ENCODE data around the gene ZNF560.
"Not testable (repeated sequence)": the region's sequence is repeated elsewhere in the genome, so short reads cannot be mapped to it uniquely, and the experiment has no call there.

The ZNF560 gene

DNA sequence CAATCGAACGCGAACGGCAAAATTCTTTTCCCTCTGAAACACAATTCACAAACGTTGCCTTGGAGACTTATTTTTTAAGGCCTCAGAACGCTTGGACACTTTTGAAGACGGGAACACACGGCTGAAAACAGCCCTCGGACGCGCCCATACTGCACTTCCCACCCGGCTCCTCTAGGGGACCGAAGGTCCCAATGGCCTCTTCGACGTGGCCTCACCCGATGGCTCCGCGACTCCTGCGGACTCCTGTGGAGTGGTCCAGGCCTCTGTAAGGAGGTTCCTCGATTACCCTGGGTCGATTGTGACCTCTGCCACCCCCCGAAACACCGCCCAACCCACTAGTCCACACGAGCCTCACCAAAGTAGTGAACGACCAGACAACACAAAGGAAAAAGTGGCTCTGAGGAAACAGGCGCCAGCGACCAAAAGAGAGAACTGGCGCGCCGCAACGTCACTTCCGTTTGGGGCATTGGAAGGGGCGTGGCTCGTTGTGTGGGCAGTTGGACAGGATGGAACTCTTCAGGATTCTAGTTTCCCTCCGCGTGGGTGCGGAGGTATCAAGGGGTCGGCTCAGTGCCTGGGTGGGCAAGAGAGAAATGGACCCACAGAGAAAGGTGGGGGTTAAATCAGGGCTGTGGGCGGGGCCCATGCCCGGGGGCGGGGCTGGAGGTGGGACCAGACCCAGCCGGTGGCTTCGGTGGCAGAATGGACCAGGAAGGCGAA, at the start of gene ZNF560:
Gene ZNF560, minus strand, starts transcription at position 434 of the 720 bp plus-strand sequence. CDS start 23,303 bp downstream, outside the sequence.
- peak within 1 kb of the TSS; percentile 65 for H3K27ac ChIP-seq
- TF ChIP-seq, protein P1, sequence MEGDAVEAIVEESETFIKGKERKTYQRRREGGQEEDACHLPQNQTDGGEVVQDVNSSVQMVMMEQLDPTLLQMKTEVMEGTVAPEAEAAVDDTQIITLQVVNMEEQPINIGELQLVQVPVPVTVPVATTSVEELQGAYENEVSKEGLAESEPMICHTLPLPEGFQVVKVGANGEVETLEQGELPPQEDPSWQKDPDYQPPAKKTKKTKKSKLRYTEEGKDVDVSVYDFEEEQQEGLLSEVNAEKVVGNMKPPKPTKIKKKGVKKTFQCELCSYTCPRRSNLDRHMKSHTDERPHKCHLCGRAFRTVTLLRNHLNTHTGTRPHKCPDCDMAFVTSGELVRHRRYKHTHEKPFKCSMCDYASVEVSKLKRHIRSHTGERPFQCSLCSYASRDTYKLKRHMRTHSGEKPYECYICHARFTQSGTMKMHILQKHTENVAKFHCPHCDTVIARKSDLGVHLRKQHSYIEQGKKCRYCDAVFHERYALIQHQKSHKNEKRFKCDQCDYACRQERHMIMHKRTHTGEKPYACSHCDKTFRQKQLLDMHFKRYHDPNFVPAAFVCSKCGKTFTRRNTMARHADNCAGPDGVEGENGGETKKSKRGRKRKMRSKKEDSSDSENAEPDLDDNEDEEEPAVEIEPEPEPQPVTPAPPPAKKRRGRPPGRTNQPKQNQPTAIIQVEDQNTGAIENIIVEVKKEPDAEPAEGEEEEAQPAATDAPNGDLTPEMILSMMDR (conservative IDR thresholded peaks at IDR 0.05) = peak; percentile 58

DNA sequence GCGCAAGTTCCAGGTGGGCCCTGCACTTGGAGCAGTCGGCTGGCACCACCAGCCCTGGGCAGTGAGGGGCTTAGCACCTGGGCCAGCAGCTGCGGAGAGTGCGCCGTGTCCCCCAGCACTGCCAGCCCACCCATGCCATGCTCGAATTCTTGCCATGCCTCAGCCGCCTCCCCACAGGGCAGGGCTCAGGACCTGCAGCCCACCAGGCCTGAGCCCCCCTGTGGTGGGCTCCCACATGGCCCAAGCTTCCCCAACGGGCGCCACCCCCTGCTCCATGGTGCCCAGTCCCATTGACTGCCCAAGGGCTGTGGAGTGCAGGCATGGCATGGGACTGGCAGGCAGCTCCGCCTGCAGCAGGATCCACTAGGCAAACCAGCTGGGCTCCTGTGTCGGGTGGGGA, 49.5 kb upstream of the ZNF560 start:
- TF ChIP-seq, protein P1 (conservative IDR thresholded peaks at IDR 0.05) = no peak
- H3K27ac ChIP-seq = no peak overlapping the region

DNA sequence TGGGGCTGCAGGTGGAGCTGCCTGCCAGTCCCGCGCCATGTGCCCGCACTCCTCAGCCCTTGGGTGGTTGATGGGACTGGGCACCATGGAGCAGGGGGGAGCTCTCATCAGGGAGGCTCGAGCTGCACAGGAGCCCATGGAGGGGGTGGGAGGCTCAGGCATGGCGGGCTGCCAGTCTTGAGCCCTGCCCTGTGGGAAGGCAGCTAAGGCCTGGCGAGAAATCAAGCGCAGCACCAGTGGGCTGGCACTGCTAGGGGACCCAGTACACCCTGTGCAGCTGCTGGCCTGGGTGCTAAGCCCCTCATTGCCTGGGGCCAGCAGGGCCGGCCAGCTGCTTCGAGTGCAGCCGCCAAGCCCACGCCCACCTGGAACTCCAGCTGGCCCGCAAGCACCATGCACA, 42.9 kb upstream of the ZNF560 start:
- not testable (repeated sequence) for H3K27ac ChIP-seq

DNA sequence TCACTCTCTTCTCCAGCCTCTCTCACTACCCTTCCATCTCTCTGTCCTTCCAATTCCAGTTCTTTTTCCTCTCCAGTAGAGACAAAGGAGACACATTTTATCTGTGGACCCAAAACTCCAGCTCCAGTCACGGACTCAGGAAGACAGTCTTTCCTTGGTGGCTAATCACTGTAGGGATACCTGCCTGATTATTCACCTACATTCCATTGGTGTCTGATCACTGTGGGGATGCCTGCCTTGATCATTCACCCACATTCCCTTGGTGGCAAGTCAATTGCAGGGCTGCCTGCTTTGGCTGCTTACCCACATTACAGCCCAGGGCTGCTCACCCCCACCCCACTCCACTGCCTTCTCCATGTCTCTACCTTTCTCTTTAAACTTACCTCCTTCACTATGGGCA, 41.5 kb upstream of the ZNF560 start:
- not testable (repeated sequence) for H3K27ac ChIP-seq

DNA sequence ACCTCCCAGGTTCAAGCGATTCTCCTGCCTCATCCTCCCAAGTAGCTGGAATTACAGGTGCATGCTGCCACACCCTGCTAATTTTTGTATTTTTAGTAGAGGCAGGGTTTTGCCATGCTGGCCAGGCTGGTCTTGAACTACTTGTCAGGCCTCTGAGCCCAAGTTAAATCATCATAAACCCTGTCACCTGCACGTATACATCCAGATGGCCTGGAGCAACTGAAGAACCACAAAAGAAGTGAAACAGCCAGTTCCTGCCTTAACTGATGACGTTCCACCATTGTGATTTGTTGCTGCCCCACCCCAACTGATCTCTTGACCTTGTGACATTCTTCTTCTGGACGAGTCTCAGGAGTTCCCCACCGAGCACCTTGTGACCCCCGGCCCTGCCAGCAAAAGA, 40.8 kb upstream of the ZNF560 start:
- H3K27ac ChIP-seq = peak overlapping the region; percentile 87

DNA sequence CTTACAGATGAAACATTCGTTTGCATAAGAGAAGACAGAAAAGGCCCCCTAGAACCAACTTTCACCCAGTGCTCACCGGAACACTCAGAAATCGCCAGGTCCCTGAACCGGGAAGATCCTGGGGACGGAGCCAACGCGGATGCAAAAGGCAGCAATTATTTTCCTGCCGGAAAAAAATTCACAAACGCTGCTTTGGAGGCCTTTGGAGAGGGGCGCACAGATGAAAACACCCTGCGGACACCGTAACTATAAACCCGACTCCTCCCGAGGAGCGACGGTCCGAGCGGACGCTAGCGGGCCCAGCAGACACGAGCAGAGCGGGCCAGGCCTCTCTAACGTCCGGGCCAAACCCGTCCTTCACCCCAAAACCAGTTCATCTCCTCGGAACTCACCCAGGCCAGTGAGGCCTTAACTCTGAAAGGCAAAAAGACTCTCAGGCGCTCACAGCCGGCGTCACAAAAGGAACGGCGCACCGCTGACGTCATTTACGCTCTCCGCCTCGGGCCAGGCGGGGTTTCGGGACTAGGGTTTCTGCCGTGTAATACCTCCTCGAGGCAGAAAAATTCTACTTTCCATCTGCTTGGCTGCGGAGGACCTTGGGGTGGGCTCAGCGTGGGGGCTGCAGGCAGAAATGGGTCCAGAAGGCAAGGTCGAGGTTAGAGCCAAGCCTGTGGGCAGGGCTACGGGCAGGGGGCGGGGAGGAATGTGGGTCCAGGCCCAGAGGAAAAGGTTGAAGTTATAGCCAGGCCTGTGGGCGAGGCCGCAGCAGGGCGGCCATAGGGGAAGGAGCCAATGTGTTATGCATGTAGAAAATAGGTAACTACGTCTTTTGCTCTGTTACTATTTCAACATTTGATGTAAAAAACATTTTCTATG, 40.0 kb upstream of the ZNF560 start, which contains the start of gene ZNF426:
Gene ZNF426, minus strand, starts transcription at position 463 of the 876 bp plus-strand sequence. CDS start 2,413 bp downstream, outside the sequence.
- H3K27ac ChIP-seq = peak within 1 kb of the TSS; percentile 87
- TF ChIP-seq, protein P1 (conservative IDR thresholded peaks at IDR 0.05) = no peak

DNA sequence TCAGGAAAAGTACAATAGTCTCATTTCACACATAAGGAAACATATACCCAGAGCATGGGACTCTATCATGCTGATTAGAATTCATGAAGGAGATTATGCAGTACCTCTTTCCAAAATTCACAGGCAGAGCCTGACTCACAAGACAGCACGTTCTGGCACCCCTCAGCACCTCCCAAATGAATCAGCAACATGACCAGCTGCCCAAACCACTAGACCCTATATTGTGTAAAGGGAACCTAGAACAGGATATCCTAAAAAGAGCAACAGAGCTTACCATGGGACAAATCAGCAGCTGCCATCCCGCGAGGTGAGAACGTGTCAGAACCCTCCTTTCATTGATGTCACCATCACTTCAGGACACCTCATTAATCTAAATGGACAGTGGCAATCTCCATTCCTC, 37.5 kb upstream of the ZNF560 start:
- TF ChIP-seq, protein P1 (conservative IDR thresholded peaks at IDR 0.05) = no peak
- no peak overlapping the region for H3K27ac ChIP-seq

DNA sequence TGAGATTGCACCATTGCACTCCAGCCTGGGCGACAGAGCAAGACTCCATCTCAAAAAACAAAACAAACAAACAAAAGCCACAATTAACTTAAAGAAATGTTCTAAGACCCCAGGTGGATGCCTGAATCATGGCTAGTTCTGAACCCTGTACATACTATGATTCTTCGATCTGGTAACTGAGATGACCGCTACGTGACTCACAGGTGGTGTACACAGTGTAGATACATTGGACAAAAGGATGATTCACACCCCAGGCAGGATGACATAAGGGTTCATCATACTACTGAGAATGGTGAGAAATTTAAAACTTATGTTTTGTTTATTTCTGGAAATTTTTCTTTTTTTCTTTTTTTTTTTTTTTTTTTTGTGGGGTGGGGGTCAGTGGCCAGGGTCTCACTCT, 33.5 kb upstream of the ZNF560 start:
- TF ChIP-seq, protein P1 (conservative IDR thresholded peaks at IDR 0.05) = no peak
- no peak overlapping the region for H3K27ac ChIP-seq

DNA sequence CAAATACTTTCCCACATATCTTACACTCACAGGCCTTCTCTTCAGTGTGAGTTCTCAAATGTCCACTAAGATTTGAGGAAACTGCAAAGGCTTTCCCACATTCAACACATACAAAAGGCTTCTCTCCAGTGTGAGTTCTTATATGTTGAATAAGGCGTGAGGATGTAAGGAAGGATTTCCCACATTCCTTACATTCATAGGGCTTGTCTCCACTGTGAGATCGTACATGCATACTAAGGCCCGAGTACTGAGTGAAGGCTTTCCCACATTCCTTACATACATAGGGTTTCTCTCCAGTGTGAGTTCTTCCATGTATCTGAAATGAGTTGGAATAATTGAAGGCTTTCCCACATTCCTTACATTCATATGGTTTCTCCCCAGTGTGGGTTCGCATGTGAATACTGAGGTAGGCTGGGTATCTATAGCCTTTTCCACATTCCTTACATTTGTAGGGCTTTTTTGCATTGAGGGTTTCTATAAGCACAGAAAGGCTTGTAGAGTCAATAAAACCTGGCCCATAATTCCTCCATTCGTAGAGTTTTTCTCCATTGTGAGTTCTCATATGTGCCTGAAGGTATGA, 30.4 kb upstream of the ZNF560 start:
- TF ChIP-seq, protein P1 (conservative IDR thresholded peaks at IDR 0.05) = no peak

More for the DNA sequence above, 30.4 kb upstream of the ZNF560 start:
- no peak overlapping the region for H3K27ac ChIP-seq

Data from VCaP (cell line).